ENCODE data around the gene KLHL29.

DNA sequence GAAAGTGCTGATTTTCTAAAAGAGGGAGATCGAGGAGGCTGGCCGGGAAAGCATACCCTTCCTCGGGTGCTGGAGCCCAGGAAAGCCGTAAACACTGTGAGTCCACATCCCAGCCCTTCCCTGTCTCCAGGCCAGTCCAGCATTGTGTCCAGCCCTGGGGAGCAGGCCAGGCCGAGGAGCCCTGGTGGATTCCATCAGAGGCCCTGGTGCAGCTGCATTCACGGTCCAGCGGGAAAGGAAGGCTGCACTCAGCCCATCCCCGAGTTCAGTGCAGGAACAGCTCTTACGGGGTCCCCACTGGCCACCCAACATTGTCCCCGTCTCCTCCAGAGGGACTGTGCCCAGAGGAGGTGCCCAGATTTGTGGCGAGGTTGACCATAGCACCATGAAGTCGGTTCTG, 218.6 kb downstream of the KLHL29 start:
- TF ChIP-seq NKX3-1 (CRISPR knock-in tag; IDR thresholded peaks at IDR 0.05) = no peak
- TF ChIP-seq, protein P1, sequence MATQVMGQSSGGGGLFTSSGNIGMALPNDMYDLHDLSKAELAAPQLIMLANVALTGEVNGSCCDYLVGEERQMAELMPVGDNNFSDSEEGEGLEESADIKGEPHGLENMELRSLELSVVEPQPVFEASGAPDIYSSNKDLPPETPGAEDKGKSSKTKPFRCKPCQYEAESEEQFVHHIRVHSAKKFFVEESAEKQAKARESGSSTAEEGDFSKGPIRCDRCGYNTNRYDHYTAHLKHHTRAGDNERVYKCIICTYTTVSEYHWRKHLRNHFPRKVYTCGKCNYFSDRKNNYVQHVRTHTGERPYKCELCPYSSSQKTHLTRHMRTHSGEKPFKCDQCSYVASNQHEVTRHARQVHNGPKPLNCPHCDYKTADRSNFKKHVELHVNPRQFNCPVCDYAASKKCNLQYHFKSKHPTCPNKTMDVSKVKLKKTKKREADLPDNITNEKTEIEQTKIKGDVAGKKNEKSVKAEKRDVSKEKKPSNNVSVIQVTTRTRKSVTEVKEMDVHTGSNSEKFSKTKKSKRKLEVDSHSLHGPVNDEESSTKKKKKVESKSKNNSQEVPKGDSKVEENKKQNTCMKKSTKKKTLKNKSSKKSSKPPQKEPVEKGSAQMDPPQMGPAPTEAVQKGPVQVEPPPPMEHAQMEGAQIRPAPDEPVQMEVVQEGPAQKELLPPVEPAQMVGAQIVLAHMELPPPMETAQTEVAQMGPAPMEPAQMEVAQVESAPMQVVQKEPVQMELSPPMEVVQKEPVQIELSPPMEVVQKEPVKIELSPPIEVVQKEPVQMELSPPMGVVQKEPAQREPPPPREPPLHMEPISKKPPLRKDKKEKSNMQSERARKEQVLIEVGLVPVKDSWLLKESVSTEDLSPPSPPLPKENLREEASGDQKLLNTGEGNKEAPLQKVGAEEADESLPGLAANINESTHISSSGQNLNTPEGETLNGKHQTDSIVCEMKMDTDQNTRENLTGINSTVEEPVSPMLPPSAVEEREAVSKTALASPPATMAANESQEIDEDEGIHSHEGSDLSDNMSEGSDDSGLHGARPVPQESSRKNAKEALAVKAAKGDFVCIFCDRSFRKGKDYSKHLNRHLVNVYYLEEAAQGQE (IDR thresholded peaks at IDR 0.05; ENCODE audit: borderline replicate concordance in 1 of 2, low read depth in 1 of 2, low read length in 2 of 2) = no peak
- no peak for TF ChIP-seq MEIS2 (CRISPR knock-in tag; IDR thresholded peaks at IDR 0.05)
- TF ChIP-seq ZNF792 (CRISPR knock-in tag; IDR thresholded peaks at IDR 0.05) = no peak
- TF ChIP-seq ELF1 (CRISPR knock-in tag; IDR thresholded peaks at IDR 0.05) = no peak
- TF ChIP-seq CTCF (CRISPR knock-in tag; IDR thresholded peaks at IDR 0.05) = no peak
- TF ChIP-seq SMYD3 (CRISPR knock-in tag; IDR thresholded peaks at IDR 0.05) = no peak
- TF ChIP-seq, protein P2, sequence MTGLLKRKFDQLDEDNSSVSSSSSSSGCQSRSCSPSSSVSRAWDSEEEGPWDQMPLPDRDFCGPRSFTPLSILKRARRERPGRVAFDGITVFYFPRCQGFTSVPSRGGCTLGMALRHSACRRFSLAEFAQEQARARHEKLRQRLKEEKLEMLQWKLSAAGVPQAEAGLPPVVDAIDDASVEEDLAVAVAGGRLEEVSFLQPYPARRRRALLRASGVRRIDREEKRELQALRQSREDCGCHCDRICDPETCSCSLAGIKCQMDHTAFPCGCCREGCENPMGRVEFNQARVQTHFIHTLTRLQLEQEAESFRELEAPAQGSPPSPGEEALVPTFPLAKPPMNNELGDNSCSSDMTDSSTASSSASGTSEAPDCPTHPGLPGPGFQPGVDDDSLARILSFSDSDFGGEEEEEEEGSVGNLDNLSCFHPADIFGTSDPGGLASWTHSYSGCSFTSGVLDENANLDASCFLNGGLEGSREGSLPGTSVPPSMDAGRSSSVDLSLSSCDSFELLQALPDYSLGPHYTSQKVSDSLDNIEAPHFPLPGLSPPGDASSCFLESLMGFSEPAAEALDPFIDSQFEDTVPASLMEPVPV (CRISPR knock-in tag; IDR thresholded peaks at IDR 0.05) = no peak
- TF ChIP-seq, protein P3, sequence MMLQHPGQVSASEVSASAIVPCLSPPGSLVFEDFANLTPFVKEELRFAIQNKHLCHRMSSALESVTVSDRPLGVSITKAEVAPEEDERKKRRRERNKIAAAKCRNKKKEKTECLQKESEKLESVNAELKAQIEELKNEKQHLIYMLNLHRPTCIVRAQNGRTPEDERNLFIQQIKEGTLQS (CRISPR knock-in tag; IDR thresholded peaks at IDR 0.05) = no peak
- no peak for TF ChIP-seq EP300 (IDR thresholded peaks at IDR 0.05; ENCODE audit: low read depth in 2 of 2, low read length in 2 of 2)
- no peak for TF ChIP-seq EP300 (CRISPR knock-in tag; IDR thresholded peaks at IDR 0.05; ENCODE audit: borderline replicate concordance)
- no peak for TF ChIP-seq EZH2 (conservative IDR thresholded peaks at IDR 0.05; ENCODE audit: low read depth, low read length)
- TF ChIP-seq SP2 (CRISPR knock-in tag; IDR thresholded peaks at IDR 0.05) = no peak
- TF ChIP-seq NR3C1 (CRISPR knock-in tag; IDR thresholded peaks at IDR 0.05) = no peak
- no peak for TF ChIP-seq DDIT3 (CRISPR knock-in tag; IDR thresholded peaks at IDR 0.05)

All from HepG2 (cell line).